Testis (tissue), 2 donors: ENCODE measurements around the gene PLCZ1.

Source experiments
- POLR2A ChIP-seq: fragments of 450-650 bp; IDR thresholded peaks from one replicate; pipeline ENCODE4 v1.6.1; 2017; ENCODE audit warnings: antibody characterized with exemption, mild to moderate bottlenecking, moderate library complexity
- TF ChIP-seq, protein P1 (sequence below), 3 experiments: fragments of 450-650 bp in 2 of 3; fragments of 200-600 bp in 1 of 3; sonication (generic) in 1 of 3; IDR thresholded peaks; one replicate each; pipeline ENCODE4 v1.5.1; 2016 to 2019; ENCODE audit warnings: antibody characterized with exemption in 3 of 3, mild to moderate bottlenecking in 2 of 3, moderate library complexity in 1 of 3

DNA sequence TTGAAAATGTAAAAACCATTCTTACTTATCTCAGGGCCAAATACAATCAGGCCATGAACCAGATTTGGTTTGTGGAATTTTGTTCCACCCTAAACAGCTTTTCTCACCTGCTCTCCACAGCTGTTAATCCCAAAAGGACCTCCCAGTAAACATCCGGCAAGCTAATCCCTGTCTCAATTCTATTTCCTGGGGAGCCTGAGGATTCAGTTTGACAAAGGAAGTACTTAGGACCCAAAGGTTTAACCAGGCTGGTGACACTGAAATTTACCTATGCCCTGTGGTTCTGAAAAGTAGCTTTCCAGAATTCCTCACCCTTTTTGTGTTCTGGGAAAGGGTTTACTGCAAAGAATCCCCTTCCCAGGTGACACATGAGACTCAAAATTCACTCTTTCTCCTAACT lies 15.1 kb upstream of the PLCZ1 start:
- no peak for TF ChIP-seq POLR2A
- TF ChIP-seq, protein P1, sequence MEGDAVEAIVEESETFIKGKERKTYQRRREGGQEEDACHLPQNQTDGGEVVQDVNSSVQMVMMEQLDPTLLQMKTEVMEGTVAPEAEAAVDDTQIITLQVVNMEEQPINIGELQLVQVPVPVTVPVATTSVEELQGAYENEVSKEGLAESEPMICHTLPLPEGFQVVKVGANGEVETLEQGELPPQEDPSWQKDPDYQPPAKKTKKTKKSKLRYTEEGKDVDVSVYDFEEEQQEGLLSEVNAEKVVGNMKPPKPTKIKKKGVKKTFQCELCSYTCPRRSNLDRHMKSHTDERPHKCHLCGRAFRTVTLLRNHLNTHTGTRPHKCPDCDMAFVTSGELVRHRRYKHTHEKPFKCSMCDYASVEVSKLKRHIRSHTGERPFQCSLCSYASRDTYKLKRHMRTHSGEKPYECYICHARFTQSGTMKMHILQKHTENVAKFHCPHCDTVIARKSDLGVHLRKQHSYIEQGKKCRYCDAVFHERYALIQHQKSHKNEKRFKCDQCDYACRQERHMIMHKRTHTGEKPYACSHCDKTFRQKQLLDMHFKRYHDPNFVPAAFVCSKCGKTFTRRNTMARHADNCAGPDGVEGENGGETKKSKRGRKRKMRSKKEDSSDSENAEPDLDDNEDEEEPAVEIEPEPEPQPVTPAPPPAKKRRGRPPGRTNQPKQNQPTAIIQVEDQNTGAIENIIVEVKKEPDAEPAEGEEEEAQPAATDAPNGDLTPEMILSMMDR (IDR thresholded peaks at IDR 0.05), result no peak
